Measurements from ENCODE around the gene ZNF462. TPM values are rescaled to one million over a fixed set of nuclear protein-coding genes. Genes with fewer than 3 reads are reported as not detected.

The ZNF462 gene
- total RNA-seq, 1 donor from 2014 or later, result 28.5 TPM

GRCh38 chr9:106970976-106971457, 108.1 kb downstream of the ZNF462 start:
- H3K4me1 ChIP-seq, result no peaks in the 10 kb centered on the region
- no peak overlapping the region for H3K4me3 ChIP-seq
- H3K9me3 ChIP-seq, result no peaks in the 10 kb centered on the region
- H3K27ac ChIP-seq, result no peak overlapping the region
- no peaks in the 10 kb centered on the region for H3K27me3 ChIP-seq
- H3K36me3 ChIP-seq, result peaks cover 0 to 43% of the 10 kb centered on the region in 2 donors
- intact Hi-C loops (cut with DNase I), result no loop called here
- no peak for DNase-seq (ENCODE audit: extremely low spot score in 2 of 2)
- TF ChIP-seq POLR2AphosphoS5 (IDR thresholded peaks at IDR 0.05; ENCODE audit: insufficient read depth in 1 of 2, low read depth in 1 of 2) (no peak), CTCF (IDR thresholded peaks at IDR 0.05) (no peak), POLR2A (IDR thresholded peaks at IDR 0.05) (no peak)

- DNase-seq (ENCODE audit: extremely low spot score in 2 of 2), result no peak
- H3K36me3 ChIP-seq, result peaks cover 0 to 53% of the 10 kb centered on the region in 2 donors
- no peak for TF ChIP-seq POLR2AphosphoS5 (IDR thresholded peaks at IDR 0.05; ENCODE audit: insufficient read depth in 1 of 2, low read depth in 1 of 2)
- TF ChIP-seq CTCF (IDR thresholded peaks at IDR 0.05), result no peak
- TF ChIP-seq POLR2A (IDR thresholded peaks at IDR 0.05), result no peak
- no peak overlapping the region for H3K27ac ChIP-seq
- intact Hi-C loops (cut with DNase I), result no loop called here
- no peaks in the 10 kb centered on the region for H3K27me3 ChIP-seq
- H3K9me3 ChIP-seq, result no peaks in the 10 kb centered on the region
- H3K4me3 ChIP-seq, result no peak overlapping the region
- no peaks in the 10 kb centered on the region for H3K4me1 ChIP-seq
Observed at GRCh38 chr9:106972082-106972481, 109.1 kb downstream of the ZNF462 start.

- DNase-seq (ENCODE audit: extremely low spot score in 2 of 2), result no peak
- intact Hi-C loops (cut with DNase I), result no loop called here
- no peaks in the 10 kb centered on the region for H3K27me3 ChIP-seq
- TF ChIP-seq POLR2AphosphoS5 (IDR thresholded peaks at IDR 0.05; ENCODE audit: insufficient read depth in 1 of 2, low read depth in 1 of 2) (no peak), POLR2A (IDR thresholded peaks at IDR 0.05) (no peak), CTCF (IDR thresholded peaks at IDR 0.05) (no peak)
- H3K36me3 ChIP-seq, result peaks cover 0 to 64% of the 10 kb centered on the region in 2 donors
- H3K9me3 ChIP-seq, result no peaks in the 10 kb centered on the region
- H3K27ac ChIP-seq, result no peak overlapping the region
- no peak overlapping the region for H3K4me3 ChIP-seq
- no peaks in the 10 kb centered on the region for H3K4me1 ChIP-seq
Observed at GRCh38 chr9:106974341-106974740, 111.4 kb downstream of the ZNF462 start.

- Histone ChIP-seq H3K4me1 (no peaks in the 10 kb centered on the region), H3K27me3 (no peaks in the 10 kb centered on the region), H3K4me3 (no peak overlapping the region), H3K9me3 (no peaks in the 10 kb centered on the region), H3K27ac (no peak overlapping the region), H3K36me3 (peaks cover 0 to 71% of the 10 kb centered on the region in 2 donors)
- intact Hi-C loops (cut with DNase I), result no loop called here
- DNase-seq (ENCODE audit: extremely low spot score in 2 of 2), result no peak
- TF ChIP-seq POLR2AphosphoS5 (IDR thresholded peaks at IDR 0.05; ENCODE audit: insufficient read depth in 1 of 2, low read depth in 1 of 2) (no peak), POLR2A (IDR thresholded peaks at IDR 0.05) (no peak), CTCF (IDR thresholded peaks at IDR 0.05) (no peak)
Observed at GRCh38 chr9:106976772-106977171, 113.8 kb downstream of the ZNF462 start.

- no peak for DNase-seq (ENCODE audit: extremely low spot score in 2 of 2)
- Histone ChIP-seq H3K27ac (no peak overlapping the region), H3K4me1 (no peaks in the 10 kb centered on the region), H3K9me3 (no peaks in the 10 kb centered on the region), H3K4me3 (no peak overlapping the region), H3K27me3 (no peaks in the 10 kb centered on the region), H3K36me3 (peaks cover 0 to 47% of the 10 kb centered on the region in 2 donors)
- intact Hi-C loops (cut with DNase I), result no loop called here
- TF ChIP-seq POLR2AphosphoS5 (IDR thresholded peaks at IDR 0.05; ENCODE audit: insufficient read depth in 1 of 2, low read depth in 1 of 2) (no peak), POLR2A (IDR thresholded peaks at IDR 0.05) (no peak)
Observed at GRCh38 chr9:106980551-106981101, 117.7 kb downstream of the ZNF462 start.

All from vagina (tissue), 2 donors.